HepG2 (cell line): ENCODE data around the gene LONP1. TPM values are rescaled to one million over a fixed set of nuclear protein-coding genes. Genes with fewer than 3 reads are reported as not detected.

ENCODE experiments used
- ATAC-seq: fragments of 200-7000 bp; cut with Tn5 transposase; 3 replicates; pipeline ENCODE4 v1.9.1; 2020; ENCODE audit warnings: mild to moderate bottlenecking, moderate library complexity
- BruUV-seq: library from RNA; stranded (reverse); fragments of 400-500 nt; replicated peaks from 2 replicates; lab custom pipeline; 2021; lab: Mats Ljungman, UMichigan
- CTCF ChIA-PET: fragments of 300-600 bp; formaldehyde crosslinking; extraction: SDS; loops from one replicate; lab custom pipeline; 2021; ENCODE audit warnings: low total read pairs, inconsistent platforms, low intra/inter-chr PET ratio; lab: Yijun Ruan, JAX
- POLR2A ChIA-PET: fragments of 350-600 bp; sonication (Branson Sonifier 250); formaldehyde crosslinking; loops from one replicate; lab custom pipeline; 2020; ENCODE audit warnings: antibody characterized with exemption, inconsistent platforms; lab: Yijun Ruan, JAX
- DNase-seq: peaks from one replicate; pipeline ENCODE4 v3.0.0-alpha.2; 2015; ENCODE audit warnings: low spot score
- FAIRE-seq: peaks from 3 replicates; lab custom pipeline; 2011; peaks lifted over from hg19 to GRCh38; lab: Jason Lieb, UNC
- H2AFZ ChIP-seq: one replicate; pipeline ENCODE4 v1.6.1; 2011; ENCODE audit warnings: low read length, inconsistent platforms
- H3K27ac ChIP-seq: fragments of 300-600 bp; 3 replicates; pipeline ENCODE4 v1.8.0; 2011; ENCODE audit warnings: mixed run types, mild to moderate bottlenecking, mixed read lengths, low read length, inconsistent platforms; ENCODE audit not compliant: insufficient read depth; ENCODE audit errors: extremely low read length
- H3K27me3 ChIP-seq, 2 experiments: fragments of 200-600 bp in 1 of 2; 2 replicates in 1 of 2; 3 replicates in 1 of 2; pipeline versions ENCODE4 v1.6.0 to v1.8.0; 2011; ENCODE audit warnings: low read length in 2 of 2, mild to moderate bottlenecking in 2 of 2, moderate library complexity in 2 of 2, inconsistent platforms in 1 of 2; ENCODE audit not compliant: insufficient read depth in 2 of 2, control insufficient read depth in 1 of 2
- H3K36me3 ChIP-seq, 2 experiments: fragments of 200-600 bp in 1 of 2; replicated peaks in 1 of 2; 2 replicates in 1 of 2; 3 replicates in 1 of 2; pipeline versions ENCODE4 v1.5.1 to v1.8.0; 2011; ENCODE audit warnings: low read length in 2 of 2, inconsistent platforms in 1 of 2; ENCODE audit not compliant: insufficient read depth in 2 of 2, control insufficient read depth in 1 of 2
- H3K4me1 ChIP-seq: 2 replicates; pipeline ENCODE4 v1.5.1; 2012; ENCODE audit warnings: low read length, inconsistent platforms; ENCODE audit not compliant: insufficient read depth
- H3K4me2 ChIP-seq: 2 replicates; pipeline ENCODE4 v1.6.0; 2011; ENCODE audit warnings: low read depth, low read length, inconsistent platforms
- H3K4me3 ChIP-seq, 3 experiments: fragments of 200-600 bp in 1 of 3; sonication (generic), shearing (Covaris generic) in 1 of 3; replicated peaks in 1 of 3; 2 replicates each; pipeline ENCODE4 v1.5.1; 2011 to 2016; ENCODE audit warnings: low read length in 3 of 3, inconsistent platforms in 2 of 3, low read depth in 2 of 3, mild to moderate bottlenecking in 2 of 3, control low read depth in 1 of 3, mixed read lengths in 1 of 3; ENCODE audit not compliant: insufficient read depth in 1 of 3
- H3K79me2 ChIP-seq: one replicate; pipeline ENCODE4 v1.6.1; 2011; ENCODE audit warnings: low read length, inconsistent platforms; ENCODE audit not compliant: insufficient read depth
- H3K9ac ChIP-seq: 2 replicates; pipeline ENCODE4 v1.6.0; 2011; ENCODE audit warnings: mild to moderate bottlenecking, low read depth, low read length, inconsistent platforms; ENCODE audit not compliant: insufficient read depth
- H3K9me3 ChIP-seq: 2 replicates; pipeline ENCODE4 v1.5.1; 2012; ENCODE audit warnings: mild to moderate bottlenecking, low read length
- H4K20me1 ChIP-seq: 2 replicates; pipeline ENCODE4 v1.6.0; 2011; ENCODE audit warnings: inconsistent platforms, mild to moderate bottlenecking, low read length, moderate library complexity; ENCODE audit not compliant: insufficient read depth
- HOXA5 ChIP-seq: sonication (generic); formaldehyde crosslinking; IDR thresholded peaks from 2 replicates; pipeline ENCODE4 v1.4.0; 2020; ENCODE audit warnings: missing genetic modification reagents
- NFATC3 ChIP-seq: sonication (generic); formaldehyde crosslinking; IDR thresholded peaks from 2 replicates; pipeline ENCODE4 v1.5.1; 2020; ENCODE audit warnings: mild to moderate bottlenecking, missing genetic modification reagents
- ZNF234 ChIP-seq: sonication (generic); formaldehyde crosslinking; conservative IDR thresholded peaks from 2 replicates; pipeline ENCODE4 v1.5.1; 2020; ENCODE audit warnings: mild to moderate bottlenecking, missing genetic modification reagents
- ZNF512 ChIP-seq: sonication (generic); formaldehyde crosslinking; IDR thresholded peaks from 2 replicates; pipeline ENCODE4 v1.4.0; 2020; ENCODE audit warnings: mild to moderate bottlenecking, missing genetic modification reagents
- ZNF782 ChIP-seq: sonication (generic); formaldehyde crosslinking; IDR thresholded peaks from 2 replicates; pipeline ENCODE4 v1.4.0; 2020; ENCODE audit warnings: missing genetic modification reagents, mild to moderate bottlenecking, borderline replicate concordance
- WGBS: methylation state at CpG from one replicate; pipeline ENCODE4 v1.1.6; 2017; ENCODE audit warnings: low lambda C conversion rate; 5-methylcytosine and 5-hydroxymethylcytosine counted together
- in situ Hi-C: cut with HindIII; loops from 2 replicates; pipeline ENCODE4 v1.10.0; 2017; ENCODE audit warnings: low pct_unique_long_range_greater_than_20kb; ENCODE audit not compliant: extremely low pct_ligation_motif_present
- intact Hi-C: fragments of 100-400 bp; cut with micrococcal nuclease; formaldehyde crosslinking; loops from one replicate; pipeline ENCODE4 v1.10.0; 2022; ENCODE audit not compliant: unreplicated experiment
- polyA plus RNA-seq, 8 experiments: library from polyadenylated mRNA; depleted of rRNA in 3 of 8; stranded (reverse) in 7 of 8; unstranded in 1 of 8; fragments of >200 nt; fragmentation: Illumina TruSeq in 4 of 8; extraction: Trizol in 4 of 8; gene quantifications; 2 replicates each; pipeline versions ENCODE4 v1.2.1 to v1.2.3, GENCODE V29; 2011 to 2016; ENCODE audit warnings: low read depth in 4 of 8, missing spikeins in 1 of 8, mixed read lengths in 1 of 8; ENCODE audit not compliant: insufficient read depth in 1 of 8
- total RNA-seq, 5 experiments: library from RNA; depleted of rRNA; stranded (reverse); fragments of >200 nt; fragmentation: Illumina TruSeq; extraction: Trizol; gene quantifications; 2 replicates each; pipeline ENCODE4 v1.2.3, GENCODE V29; 2016; ENCODE audit warnings: low read depth in 1 of 5
- TF ChIP-seq, protein P1 (sequence below): sonication (generic); formaldehyde crosslinking; IDR thresholded peaks from 2 replicates; pipeline ENCODE4 v1.5.1; 2020; ENCODE audit warnings: mild to moderate bottlenecking, missing genetic modification reagents, moderate library complexity

Gene LONP1
- total and polyA plus RNA-seq, 2 of the 13 experiments (the other 11 are each of a cell fraction or from before 2014, with no cell fraction given): 59.5 to 76.8 TPM

DNA sequence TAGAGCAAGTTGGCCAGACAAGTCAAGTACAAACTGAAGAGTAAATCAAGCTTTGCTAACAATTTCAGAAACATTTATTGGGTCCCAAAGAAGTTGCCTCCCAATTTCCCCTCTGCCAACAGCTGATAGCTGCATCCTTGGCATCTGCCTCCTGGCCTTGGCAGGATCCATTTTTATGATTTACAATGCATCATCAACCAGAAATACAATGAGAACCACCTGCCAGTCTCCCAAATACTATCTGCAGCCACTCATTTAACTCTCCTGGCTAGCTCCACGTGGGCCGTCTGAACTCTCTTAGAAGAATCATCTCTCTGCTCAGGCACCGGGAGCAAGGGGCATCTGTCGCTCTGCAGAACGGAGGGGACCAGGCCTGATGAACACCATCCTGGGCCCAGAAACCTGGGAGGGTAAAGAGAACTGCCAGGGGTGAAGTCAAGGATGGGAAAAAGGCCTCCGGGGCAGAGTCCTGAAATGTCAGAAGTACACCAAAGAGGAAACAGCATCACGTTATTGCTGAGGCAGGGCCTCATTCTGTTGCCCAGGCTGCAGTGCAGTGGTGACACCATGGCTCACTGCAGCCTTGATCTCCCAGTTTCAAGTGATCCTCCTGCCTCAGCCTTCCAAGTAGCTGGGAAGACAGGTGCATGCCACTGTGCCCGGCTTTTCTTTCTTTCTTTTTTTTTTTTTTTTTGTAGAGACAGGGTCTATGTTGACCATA, 2.6 kb downstream of the LONP1 start:
- Histone ChIP-seq H3K27me3 (no peaks in the 10 kb centered on the region; a peak in 1 of 5 replicates), H3K9ac (peak overlapping the region; percentile 93), H3K9me3 (no peaks in the 10 kb centered on the region), H3K36me3 (peaks cover 18 to 41% of the 10 kb centered on the region in 2 experiments; a peak in 4 of 5 replicates), H3K4me1 (peaks cover 38% of the 10 kb centered on the region), H3K4me2 (peak overlapping the region; percentile 92), H3K79me2 (peaks cover 47% of the 10 kb centered on the region), H3K27ac (peak overlapping the region; percentile 95), H4K20me1 (peaks cover 24% of the 10 kb centered on the region), H2AFZ (no peak overlapping the region), H3K4me3 (peak overlapping the region in 2 of 3 experiments; percentile 78 to 98; a peak in 3 of 6 replicates)
- FAIRE-seq: no peak
- CTCF ChIA-PET: no interaction called here
- DNase-seq: no peak
- intact Hi-C loops (no loop called here), in situ Hi-C loops (no loop called here)
- POLR2A ChIA-PET: interaction anchor here (1.2 to 4.7 kb wide), 5 partner anchors 22 to 97 kb away, joined by 3 to 95 read pairs (median 9); partner anchors contain the start of gene RPL36
- TF ChIP-seq HOXA5 (CRISPR knock-in tag) (no peak), ZNF512 (CRISPR knock-in tag) (no peak), ZNF234 (CRISPR knock-in tag) (no peak), NFATC3 (CRISPR knock-in tag) (no peak), ZNF782 (CRISPR knock-in tag) (no peak)
- TF ChIP-seq, protein P1, sequence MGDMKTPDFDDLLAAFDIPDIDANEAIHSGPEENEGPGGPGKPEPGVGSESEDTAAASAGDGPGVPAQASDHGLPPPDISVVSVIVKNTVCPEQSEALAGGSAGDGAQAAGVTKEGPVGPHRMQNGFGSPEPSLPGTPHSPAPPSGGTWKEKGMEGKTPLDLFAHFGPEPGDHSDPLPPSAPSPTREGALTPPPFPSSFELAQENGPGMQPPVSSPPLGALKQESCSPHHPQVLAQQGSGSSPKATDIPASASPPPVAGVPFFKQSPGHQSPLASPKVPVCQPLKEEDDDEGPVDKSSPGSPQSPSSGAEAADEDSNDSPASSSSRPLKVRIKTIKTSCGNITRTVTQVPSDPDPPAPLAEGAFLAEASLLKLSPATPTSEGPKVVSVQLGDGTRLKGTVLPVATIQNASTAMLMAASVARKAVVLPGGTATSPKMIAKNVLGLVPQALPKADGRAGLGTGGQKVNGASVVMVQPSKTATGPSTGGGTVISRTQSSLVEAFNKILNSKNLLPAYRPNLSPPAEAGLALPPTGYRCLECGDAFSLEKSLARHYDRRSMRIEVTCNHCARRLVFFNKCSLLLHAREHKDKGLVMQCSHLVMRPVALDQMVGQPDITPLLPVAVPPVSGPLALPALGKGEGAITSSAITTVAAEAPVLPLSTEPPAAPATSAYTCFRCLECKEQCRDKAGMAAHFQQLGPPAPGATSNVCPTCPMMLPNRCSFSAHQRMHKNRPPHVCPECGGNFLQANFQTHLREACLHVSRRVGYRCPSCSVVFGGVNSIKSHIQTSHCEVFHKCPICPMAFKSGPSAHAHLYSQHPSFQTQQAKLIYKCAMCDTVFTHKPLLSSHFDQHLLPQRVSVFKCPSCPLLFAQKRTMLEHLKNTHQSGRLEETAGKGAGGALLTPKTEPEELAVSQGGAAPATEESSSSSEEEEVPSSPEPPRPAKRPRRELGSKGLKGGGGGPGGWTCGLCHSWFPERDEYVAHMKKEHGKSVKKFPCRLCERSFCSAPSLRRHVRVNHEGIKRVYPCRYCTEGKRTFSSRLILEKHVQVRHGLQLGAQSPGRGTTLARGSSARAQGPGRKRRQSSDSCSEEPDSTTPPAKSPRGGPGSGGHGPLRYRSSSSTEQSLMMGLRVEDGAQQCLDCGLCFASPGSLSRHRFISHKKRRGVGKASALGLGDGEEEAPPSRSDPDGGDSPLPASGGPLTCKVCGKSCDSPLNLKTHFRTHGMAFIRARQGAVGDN (CRISPR knock-in tag): no peak
- 85% methylated on average over 8 of the region's 8 CpGs for WGBS
- TSS peak; percentile 41 for BruUV-seq
- no peak for ATAC-seq
